ENCODE results near the gene VPS4B. TPM values are rescaled to one million over a fixed set of nuclear protein-coding genes. Genes with fewer than 3 reads are reported as not detected.

Gene VPS4B
- total and polyA plus RNA-seq, 3 experiments from 2014 or later = 60.8 to 74.5 (median 61.9) TPM

GRCh38 chr18:63378919-63379638, 43.2 kb downstream of the VPS4B start:
- Histone ChIP-seq H3K4me1 (ENCODE audit: insufficient read depth, low read length) (no peaks in the 10 kb centered on the region), H3K36me3 (ENCODE audit: insufficient read depth, low read length) (no peaks in the 10 kb centered on the region), H3K4me3 (ENCODE audit: low read length) (no peak overlapping the region), H3K27me3 (ENCODE audit: insufficient read depth, low read length, poor library complexity, severe bottlenecking) (no peaks in the 10 kb centered on the region), H3K27ac (ENCODE audit: low read depth, low read length) (no peak overlapping the region), H3K9me3 (ENCODE audit: low read length) (no peaks in the 10 kb centered on the region)
- Mint-ChIP-seq H3K4me3 (peak overlapping the region in 5 of 7 donors; percentile 7 to 51 (median 30)), H3K27me3 (no peaks in the 10 kb centered on the region), H3K27ac (peak overlapping the region in 6 of 8 donors; percentile 12 to 88 (median 56)), H3K9me3 (peaks cover 0 to 5% (median 3%) of the 10 kb centered on the region in 5 donors), H3K4me1 (peaks cover 14 to 25% (median 17%) of the 10 kb centered on the region in 3 donors), H3K36me3 (peaks cover 5 to 8% (median 8%) of the 10 kb centered on the region in 3 donors)
- ChIA-PET POLR2A (interaction anchor here (0.7 to 1.2 kb wide), 2 partner anchors 13 to 169 kb away, joined by 3 to 4 read pairs; no protein-coding TSS in a partner anchor), CTCF (no interaction called here)
- no peak for DNase-seq

- CTCF ChIA-PET = interaction anchor here (0.9 kb wide), 1 partner anchor 10 kb away, joined by 3 read pairs; no protein-coding TSS in a partner anchor
- H3K9me3 Mint-ChIP-seq = peaks cover 0 to 5% (median 3%) of the 10 kb centered on the region in 5 donors
Observed at GRCh38 chr18:63377275-63377980, 44.8 kb downstream of the VPS4B start.

GRCh38 chr18:63376538-63376937, 45.7 kb downstream of the VPS4B start:
- H3K27me3 Mint-ChIP-seq = no peaks in the 10 kb centered on the region
- Histone ChIP-seq H3K4me1 (ENCODE audit: insufficient read depth, low read length) (no peaks in the 10 kb centered on the region), H3K27me3 (ENCODE audit: insufficient read depth, low read length, poor library complexity, severe bottlenecking) (no peaks in the 10 kb centered on the region), H3K36me3 (ENCODE audit: insufficient read depth, low read length) (no peaks in the 10 kb centered on the region), H3K9me3 (ENCODE audit: low read length) (no peaks in the 10 kb centered on the region), H3K27ac (ENCODE audit: low read depth, low read length) (no peak overlapping the region), H3K4me3 (ENCODE audit: low read length) (no peak overlapping the region)
- H3K4me3 Mint-ChIP-seq = no peak overlapping the region
- peaks cover 14 to 25% (median 17%) of the 10 kb centered on the region in 3 donors for H3K4me1 Mint-ChIP-seq
- DNase-seq = no peak
- ChIA-PET CTCF (no interaction called here), POLR2A (no interaction called here)
- H3K36me3 Mint-ChIP-seq = peaks cover 0 to 3% (median under 1%) of the 10 kb centered on the region in 3 donors
- peaks cover 0 to 5% (median 3%) of the 10 kb centered on the region in 5 donors for H3K9me3 Mint-ChIP-seq
- no peak overlapping the region for H3K27ac Mint-ChIP-seq

More at GRCh38 chr18:63377275-63377980, 44.8 kb downstream of the VPS4B start:
- no peak for DNase-seq
- Histone ChIP-seq H3K36me3 (ENCODE audit: insufficient read depth, low read length) (no peaks in the 10 kb centered on the region), H3K27ac (ENCODE audit: low read depth, low read length) (no peak overlapping the region), H3K4me1 (ENCODE audit: insufficient read depth, low read length) (no peaks in the 10 kb centered on the region), H3K27me3 (ENCODE audit: insufficient read depth, low read length, poor library complexity, severe bottlenecking) (no peaks in the 10 kb centered on the region), H3K4me3 (ENCODE audit: low read length) (no peak overlapping the region), H3K9me3 (ENCODE audit: low read length) (no peaks in the 10 kb centered on the region)
- POLR2A ChIA-PET = interaction anchor here (1.2 kb wide), 1 partner anchor 12 kb away, joined by 4 read pairs; no protein-coding TSS in a partner anchor
- Mint-ChIP-seq H3K27ac (peak overlapping the region in 1 of 8 donors; percentile 13), H3K4me3 (no peak overlapping the region), H3K27me3 (no peaks in the 10 kb centered on the region), H3K4me1 (peaks cover 14 to 25% (median 17%) of the 10 kb centered on the region in 3 donors), H3K36me3 (peaks cover under 1 to 3% (median 3%) of the 10 kb centered on the region in 3 donors)

GRCh38 chr18:63374540-63374939, 47.7 kb downstream of the VPS4B start:
- H3K36me3 Mint-ChIP-seq = peaks cover 0 to 3% (median 0%) of the 10 kb centered on the region in 3 donors
- no peak overlapping the region for H3K4me3 ChIP-seq (ENCODE audit: low read length)
- ChIA-PET POLR2A (no interaction called here), CTCF (no interaction called here)
- H3K9me3 Mint-ChIP-seq = peaks cover 0 to 5% (median 3%) of the 10 kb centered on the region in 5 donors
- no peak overlapping the region for H3K27ac ChIP-seq (ENCODE audit: low read depth, low read length)
- no peaks in the 10 kb centered on the region for H3K9me3 ChIP-seq (ENCODE audit: low read length)
- DNase-seq = no peak
- no peaks in the 10 kb centered on the region for H3K27me3 ChIP-seq (ENCODE audit: insufficient read depth, low read length, poor library complexity, severe bottlenecking)
- H3K4me3 Mint-ChIP-seq = no peak overlapping the region
- no peak overlapping the region for H3K27ac Mint-ChIP-seq
- no peaks in the 10 kb centered on the region for H3K4me1 ChIP-seq (ENCODE audit: insufficient read depth, low read length)
- peaks cover 14 to 22% (median 15%) of the 10 kb centered on the region in 3 donors for H3K4me1 Mint-ChIP-seq
- H3K27me3 Mint-ChIP-seq = no peaks in the 10 kb centered on the region
- H3K36me3 ChIP-seq (ENCODE audit: insufficient read depth, low read length) = no peaks in the 10 kb centered on the region

GRCh38 chr18:63373161-63373560, 49.1 kb downstream of the VPS4B start:
- H3K27ac ChIP-seq (ENCODE audit: low read depth, low read length) = no peak overlapping the region
- ChIA-PET CTCF (no interaction called here), POLR2A (no interaction called here)
- peaks cover 13 to 19% (median 16%) of the 10 kb centered on the region in 3 donors for H3K4me1 Mint-ChIP-seq
- H3K27me3 ChIP-seq (ENCODE audit: insufficient read depth, low read length, poor library complexity, severe bottlenecking) = no peaks in the 10 kb centered on the region
- peaks cover 4% of the 10 kb centered on the region for H3K4me1 ChIP-seq (ENCODE audit: insufficient read depth, low read length)
- peaks cover 0 to 3% (median 0%) of the 10 kb centered on the region in 3 donors for H3K36me3 Mint-ChIP-seq
- H3K27me3 Mint-ChIP-seq = no peaks in the 10 kb centered on the region
- H3K4me3 Mint-ChIP-seq = no peak overlapping the region
- no peak overlapping the region for H3K27ac Mint-ChIP-seq
- H3K4me3 ChIP-seq (ENCODE audit: low read length) = no peak overlapping the region
- no peaks in the 10 kb centered on the region for H3K9me3 ChIP-seq (ENCODE audit: low read length)
- H3K36me3 ChIP-seq (ENCODE audit: insufficient read depth, low read length) = no peaks in the 10 kb centered on the region
- H3K9me3 Mint-ChIP-seq = peaks cover 0 to 5% (median 3%) of the 10 kb centered on the region in 5 donors
- no peak for DNase-seq

- no peak overlapping the region for H3K27ac ChIP-seq (ENCODE audit: low read depth, low read length)
- no peaks in the 10 kb centered on the region for H3K27me3 Mint-ChIP-seq
- H3K4me3 Mint-ChIP-seq = peak overlapping the region; percentile 88 to 97 (median 95)
- no peaks in the 10 kb centered on the region for H3K36me3 ChIP-seq (ENCODE audit: insufficient read depth, low read length)
- H3K4me1 ChIP-seq (ENCODE audit: insufficient read depth, low read length) = peaks cover 34% of the 10 kb centered on the region
- H3K9me3 Mint-ChIP-seq = no peaks in the 10 kb centered on the region
- no peak for DNase-seq
- no peaks in the 10 kb centered on the region for H3K9me3 ChIP-seq (ENCODE audit: low read length)
- peaks cover 37 to 41% (median 37%) of the 10 kb centered on the region in 3 donors for H3K4me1 Mint-ChIP-seq
- peaks cover 0 to 8% (median 0%) of the 10 kb centered on the region in 3 donors for H3K36me3 Mint-ChIP-seq
- H3K27ac Mint-ChIP-seq = peak overlapping the region in 5 of 8 donors; percentile 17 to 82 (median 68)
- POLR2A ChIA-PET = no interaction called here
- no peak overlapping the region for H3K4me3 ChIP-seq (ENCODE audit: low read length)
- CTCF ChIA-PET = interaction anchor here (1.9 kb wide), 1 partner anchor 50 kb away, joined by 4 read pairs; no protein-coding TSS in a partner anchor
- no peaks in the 10 kb centered on the region for H3K27me3 ChIP-seq (ENCODE audit: insufficient read depth, low read length, poor library complexity, severe bottlenecking)
Observed at GRCh38 chr18:63368611-63369010, 53.7 kb downstream of the VPS4B start.

GRCh38 chr18:63367053-63367953, 55.0 kb downstream of the VPS4B start, which contains the start of gene KDSR:
Gene KDSR (minus strand): TSS chr18:63367206. CDS start chr18:63367118, 88 bp downstream.
- no peaks in the 10 kb centered on the region for H3K27me3 Mint-ChIP-seq
- H3K4me1 Mint-ChIP-seq = peaks cover 45 to 50% (median 47%) of the 10 kb centered on the region in 3 donors
- H3K9me3 Mint-ChIP-seq = no peaks in the 10 kb centered on the region
- Histone ChIP-seq H3K4me1 (ENCODE audit: insufficient read depth, low read length) (peaks cover 36% of the 10 kb centered on the region), H3K9me3 (ENCODE audit: low read length) (no peaks in the 10 kb centered on the region), H3K4me3 (ENCODE audit: low read length) (peak within 1 kb of the TSS; percentile 94), H3K27me3 (ENCODE audit: insufficient read depth, low read length, poor library complexity, severe bottlenecking) (no peaks in the 10 kb centered on the region), H3K36me3 (ENCODE audit: insufficient read depth, low read length) (no peaks in the 10 kb centered on the region), H3K27ac (ENCODE audit: low read depth, low read length) (peak within 1 kb of the TSS; percentile 53)
- POLR2A ChIA-PET = interaction anchor here (0.7 to 1.3 kb wide), 4 partner anchors 46 to 845 kb away, joined by 3 to 4 read pairs (median 3); partner anchors contain the start of genes VPS4B and ZCCHC2
- CTCF ChIA-PET = interaction anchor here (0.9 to 1.9 kb wide), 4 partner anchors 11 to 72 kb away, joined by 3 to 4 read pairs (median 4); no protein-coding TSS in a partner anchor
- DNase-seq = peak; percentile 74 to 84 (median 79)
- H3K4me3 Mint-ChIP-seq = peak within 1 kb of the TSS; percentile 90 to 97 (median 95)
- H3K27ac Mint-ChIP-seq = peak within 1 kb of the TSS; percentile 77 to 94 (median 90)
- peaks cover 0 to 14% (median 0%) of the 10 kb centered on the region in 3 donors for H3K36me3 Mint-ChIP-seq
